HG02642 (cell line): ENCODE measurements around the gene MRPL16.
"Not testable (repeated sequence)": the region's sequence is repeated elsewhere in the genome, so short reads cannot be mapped to it uniquely, and the experiment has no call there.

Source experiments
- ATAC-seq: cut with Tn5 transposase; IDR thresholded peaks from one replicate; pipeline ENCODE4 v1.9.1; 2021; ENCODE audit warnings: mild to moderate bottlenecking; ENCODE audit not compliant: unreplicated experiment, poor library complexity

Gene MRPL16

DNA sequence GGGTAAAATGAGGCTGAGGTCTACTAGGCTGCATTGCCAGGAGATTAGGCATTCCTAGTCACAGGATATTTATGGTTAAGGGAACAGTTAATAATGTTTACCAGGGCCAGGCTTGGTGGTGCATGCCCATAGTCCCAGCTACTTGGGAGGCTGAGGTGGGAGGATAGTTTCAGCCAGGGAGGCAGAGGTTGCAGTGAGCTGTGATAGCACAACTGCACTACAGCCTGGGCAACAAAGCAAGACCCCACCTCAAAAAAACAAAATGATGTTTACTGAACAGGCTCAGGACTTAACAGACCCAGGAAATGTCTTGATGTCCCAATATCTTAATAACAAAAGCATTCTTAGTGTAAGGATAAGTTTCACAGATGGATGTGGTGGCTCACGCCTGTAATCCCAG, 2.8 kb upstream of the MRPL16 start:
- ATAC-seq: no peak

DNA sequence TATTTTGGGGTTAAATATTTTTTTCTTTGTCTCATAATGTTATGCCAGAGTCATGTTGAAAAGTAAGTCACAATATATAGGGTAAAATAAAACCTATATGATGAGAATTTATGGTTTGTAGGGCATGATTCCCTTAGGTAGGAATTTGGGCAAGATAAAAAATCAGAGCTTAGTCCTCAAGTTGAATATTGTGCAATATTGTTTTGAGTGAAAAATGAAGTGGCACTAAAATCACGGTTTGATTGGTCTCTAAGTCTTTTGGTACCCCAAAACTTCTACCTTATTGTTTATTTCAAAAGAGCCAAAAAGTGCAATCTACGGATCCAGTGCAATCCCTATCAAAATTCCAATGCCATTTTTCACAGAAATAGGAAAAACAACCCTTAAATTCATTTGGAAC, 1.6 kb upstream of the MRPL16 start:
- no peak for ATAC-seq

DNA sequence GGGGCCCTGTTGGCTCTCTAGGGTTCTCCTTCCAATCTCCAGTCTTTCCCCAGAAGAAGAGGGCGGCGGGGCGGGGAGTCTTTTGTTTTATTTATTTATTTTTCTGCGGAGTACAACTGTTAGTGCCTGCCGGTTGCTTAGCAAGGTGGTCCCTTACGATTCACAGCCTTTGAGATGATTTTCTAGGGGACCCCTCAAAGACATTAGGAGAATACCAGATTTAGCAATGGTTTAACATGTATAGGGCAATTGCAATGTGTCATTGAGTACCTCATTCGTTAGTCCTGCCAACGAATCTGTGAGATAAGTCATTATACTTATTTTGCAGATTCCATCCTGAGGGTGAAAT, 307 bp upstream of the MRPL16 start:
- ATAC-seq: no peak

DNA sequence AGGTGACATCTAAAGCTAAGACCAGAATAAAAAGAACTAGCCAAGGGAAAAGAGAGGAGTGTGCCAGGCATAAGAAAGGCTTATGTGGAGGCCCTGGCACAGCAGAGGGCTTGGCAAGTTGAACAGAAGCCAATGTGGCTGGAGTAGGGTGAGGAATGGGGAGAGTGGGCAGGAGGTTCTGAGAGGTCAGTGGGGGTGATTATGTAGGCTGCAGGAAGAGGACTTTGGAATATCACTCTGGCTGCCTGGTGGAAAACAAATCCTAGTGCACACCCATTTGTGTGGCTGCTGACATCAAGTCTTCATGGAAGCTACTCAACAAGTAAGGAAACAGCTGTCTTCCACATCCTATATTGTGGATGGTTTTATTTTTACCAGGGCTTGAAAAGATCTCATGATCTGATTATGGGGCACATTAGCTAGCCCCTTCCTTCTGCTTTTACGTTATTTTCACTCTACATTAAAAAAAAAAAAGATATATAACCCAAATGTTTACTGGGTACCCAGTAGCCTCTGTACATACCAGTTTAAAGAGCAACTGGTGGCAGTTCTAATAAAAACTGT, 3.4 kb downstream of the MRPL16 start:
- ATAC-seq: no peak

DNA sequence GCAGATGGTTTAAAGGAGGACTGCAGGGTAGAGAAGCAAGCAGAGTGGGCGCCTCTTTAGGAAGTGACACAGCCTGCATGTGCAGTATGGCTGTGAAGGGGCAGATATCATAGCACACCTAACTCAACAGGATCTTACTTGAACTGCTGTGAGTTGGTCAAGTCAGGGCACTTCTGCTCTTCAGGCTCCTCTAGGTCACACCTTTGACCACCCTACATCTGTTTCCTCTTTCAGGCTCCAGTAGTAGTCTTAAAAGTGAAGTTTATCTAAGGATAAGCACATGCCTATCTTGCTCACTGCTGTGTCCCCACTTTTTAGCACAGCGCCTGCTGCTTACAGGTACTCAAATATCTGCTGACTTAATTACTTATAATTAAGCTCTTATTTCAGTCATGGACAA, 6.5 kb downstream of the MRPL16 start:
- no peak for ATAC-seq

DNA sequence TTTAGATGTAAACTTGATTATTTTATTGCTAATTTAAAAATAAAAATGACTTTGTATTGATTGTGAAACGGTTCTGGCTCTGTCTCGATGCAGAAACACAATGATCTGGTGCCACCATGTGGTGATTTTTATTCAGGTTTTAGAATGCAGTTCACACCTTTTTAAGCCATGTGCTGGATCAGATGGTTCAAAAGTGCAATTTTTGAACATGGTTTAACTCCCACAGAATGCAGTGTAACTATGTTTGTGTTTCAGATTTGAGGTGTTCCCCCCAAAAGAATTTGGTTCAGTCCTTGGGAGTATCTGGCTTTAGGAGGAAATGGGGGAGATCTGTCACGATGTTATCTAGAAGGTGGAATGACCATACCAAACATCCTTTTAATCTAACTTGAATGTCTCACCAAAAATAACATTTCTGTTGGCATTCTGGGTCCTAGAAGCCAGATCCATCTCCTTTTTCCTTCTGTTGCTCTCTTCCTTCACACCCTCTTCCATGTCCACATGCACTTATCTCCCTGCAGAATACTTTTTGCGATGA, 7.9 kb downstream of the MRPL16 start:
- ATAC-seq: no peak

DNA sequence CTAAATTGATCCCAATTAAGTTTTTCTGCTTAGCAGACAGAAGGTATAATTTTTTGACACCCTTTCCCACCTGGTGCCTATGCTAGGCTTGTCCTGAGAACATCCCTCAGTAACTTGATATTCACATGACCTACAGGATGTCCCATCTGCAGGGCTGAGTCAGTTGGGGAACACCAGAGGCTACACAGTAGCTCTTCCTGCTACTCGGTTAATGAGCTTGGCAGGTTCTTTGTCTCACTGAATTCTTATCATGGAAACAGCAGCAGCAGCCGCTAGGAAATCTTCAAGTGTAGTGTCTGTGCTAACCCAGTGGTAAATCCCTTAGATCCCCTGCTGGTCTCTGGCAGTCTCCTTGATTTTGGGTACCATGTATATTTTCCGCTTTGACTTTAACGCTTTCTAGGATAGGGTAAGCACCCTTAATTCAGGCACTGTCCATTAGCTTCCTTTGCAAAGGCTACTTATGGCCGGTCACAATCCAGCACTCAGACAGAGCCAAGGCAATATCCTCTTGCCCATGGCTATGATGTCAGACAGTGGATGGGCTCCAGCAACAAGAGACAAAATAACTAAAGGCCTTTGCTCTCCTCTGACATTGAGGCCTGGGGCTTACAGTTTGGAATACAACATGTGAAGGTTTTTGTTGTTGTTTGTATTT, 8.5 kb downstream of the MRPL16 start:
- no peak for ATAC-seq

DNA sequence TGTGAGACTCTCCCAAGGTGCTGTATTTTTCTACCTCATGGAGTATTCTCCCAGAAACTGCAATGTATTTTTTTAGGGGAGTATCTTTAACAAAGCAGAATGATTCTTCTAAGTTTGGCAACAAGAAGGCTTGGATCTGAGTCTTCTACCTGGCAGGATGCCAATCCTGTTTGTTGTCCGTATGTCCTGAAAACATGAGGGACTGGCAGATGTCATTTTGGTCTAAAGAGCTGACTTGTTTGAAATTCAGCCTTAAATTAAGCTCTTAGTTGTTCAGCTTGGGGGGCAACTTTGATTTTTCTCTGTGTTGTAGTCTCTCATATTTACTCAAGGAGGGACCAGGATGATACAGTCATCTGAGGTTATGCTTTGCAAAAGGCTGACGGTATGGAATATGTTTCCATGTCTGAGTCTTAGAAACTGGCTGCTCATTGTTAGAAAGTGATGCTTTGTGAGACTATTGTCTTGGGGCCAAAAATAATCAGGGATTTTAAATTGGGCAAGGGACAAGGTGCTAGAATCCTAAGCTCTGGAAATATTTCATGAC, 9.3 kb downstream of the MRPL16 start:
- ATAC-seq: no peak

DNA sequence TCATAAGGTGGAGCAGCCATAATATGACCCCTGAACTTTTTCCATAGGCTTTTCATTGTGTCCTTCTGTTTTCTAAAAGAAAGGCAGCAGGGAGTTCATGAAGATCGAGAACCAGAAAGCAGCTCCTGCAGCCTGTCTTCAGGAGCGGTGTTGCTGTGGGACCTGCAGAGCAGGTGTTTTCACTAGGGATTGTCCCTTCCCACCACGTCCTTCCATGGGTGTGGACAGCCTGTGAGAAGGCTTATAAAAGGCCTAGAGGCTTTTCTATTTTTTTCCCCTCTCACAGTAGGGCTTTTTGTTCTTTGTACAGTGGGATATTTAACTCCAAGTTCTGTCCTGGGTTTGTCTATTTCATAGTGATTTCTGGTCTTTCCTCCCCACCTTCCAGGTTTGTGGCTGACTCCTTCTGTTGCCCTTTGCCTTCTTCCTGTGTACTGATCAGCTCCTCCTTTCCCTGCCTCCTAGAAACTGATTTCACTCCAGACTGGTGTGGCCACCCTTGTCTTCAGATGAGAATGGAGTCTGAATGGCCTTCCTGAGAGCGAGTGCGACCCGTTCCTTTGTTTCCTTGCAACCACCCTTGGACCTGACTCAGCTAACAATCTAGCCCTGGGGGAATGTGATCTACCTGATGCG, 10.1 kb downstream of the MRPL16 start:
- ATAC-seq: no peak

DNA sequence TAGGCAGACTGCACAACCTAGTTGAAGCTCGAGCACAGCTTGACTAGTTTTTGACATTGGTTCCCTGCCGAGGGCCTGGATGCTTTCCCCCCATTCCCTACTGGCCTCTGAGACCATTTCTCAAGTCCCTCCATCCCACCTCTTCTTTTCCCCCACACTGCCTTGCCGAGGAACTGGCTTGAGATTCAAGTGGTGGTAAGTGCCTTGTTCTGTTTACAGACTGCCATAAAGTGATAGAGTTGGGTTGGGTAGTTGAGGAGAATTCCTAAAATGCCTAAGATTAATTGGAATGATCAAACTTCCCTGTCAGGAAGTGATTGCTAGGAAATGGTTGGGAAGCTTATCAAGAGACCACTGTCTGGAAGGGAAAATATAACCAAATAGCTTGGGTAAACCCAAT, 16.2 kb downstream of the MRPL16 start:
- ATAC-seq: no peak

DNA sequence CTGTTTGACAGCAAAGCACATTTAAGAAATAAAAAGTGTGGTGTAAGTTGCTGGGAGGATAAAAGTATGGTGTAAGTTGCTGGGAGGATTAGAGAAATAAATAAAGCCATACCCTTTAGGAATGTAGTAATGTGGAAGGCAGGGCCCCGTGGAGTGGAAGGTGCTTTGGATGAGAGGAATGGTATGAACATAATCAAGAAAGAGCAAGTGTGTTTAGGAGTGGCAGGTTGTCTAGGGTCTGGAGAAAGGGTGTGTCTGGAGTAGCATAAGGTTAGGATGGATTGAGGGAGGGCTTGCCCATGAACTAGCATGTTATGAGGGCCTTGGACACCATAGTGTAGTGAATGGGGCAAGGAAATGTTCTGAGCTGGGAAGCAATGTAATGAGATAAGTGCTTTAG, 18.1 kb downstream of the MRPL16 start:
- ATAC-seq: no peak

DNA sequence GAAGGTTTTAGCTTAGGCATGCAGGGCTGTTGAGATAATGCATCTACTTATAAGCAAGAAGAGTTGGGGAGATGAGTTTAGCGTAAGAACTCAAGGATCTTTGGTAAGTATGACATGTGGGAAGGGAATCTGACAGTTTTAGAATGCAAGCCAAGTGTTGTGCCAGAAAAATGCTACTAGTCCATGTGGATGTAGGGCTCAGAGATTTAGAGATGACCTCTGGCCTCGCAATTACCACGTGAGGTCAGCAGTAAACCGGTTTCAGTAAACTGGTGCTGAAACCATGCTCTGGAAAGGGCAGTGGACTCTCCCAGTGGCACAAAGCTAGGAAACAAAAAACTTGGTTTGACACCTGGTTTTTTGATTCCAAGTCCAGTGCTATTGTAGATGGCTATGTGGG, 18.9 kb downstream of the MRPL16 start:
- ATAC-seq: no peak

DNA sequence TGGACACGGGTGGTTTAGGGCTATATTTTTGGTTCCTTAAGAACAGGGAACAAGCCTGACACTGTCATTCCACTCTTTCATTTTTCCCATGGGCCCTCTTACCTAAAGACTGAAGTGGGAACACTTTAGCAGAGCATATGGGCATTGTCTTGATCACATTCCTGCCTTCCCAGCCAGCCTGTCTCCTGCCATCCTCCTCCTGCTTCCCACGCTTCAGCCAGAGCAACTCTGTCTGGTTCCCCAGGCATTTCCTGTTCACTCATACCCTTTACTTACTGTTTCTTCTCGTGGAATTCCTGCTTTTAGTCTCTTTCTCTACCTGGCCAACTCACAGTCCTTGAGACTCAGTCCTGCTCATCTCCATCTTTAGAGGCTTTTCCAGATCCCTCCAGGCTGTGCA, 22.8 kb downstream of the MRPL16 start:
- ATAC-seq: no peak

DNA sequence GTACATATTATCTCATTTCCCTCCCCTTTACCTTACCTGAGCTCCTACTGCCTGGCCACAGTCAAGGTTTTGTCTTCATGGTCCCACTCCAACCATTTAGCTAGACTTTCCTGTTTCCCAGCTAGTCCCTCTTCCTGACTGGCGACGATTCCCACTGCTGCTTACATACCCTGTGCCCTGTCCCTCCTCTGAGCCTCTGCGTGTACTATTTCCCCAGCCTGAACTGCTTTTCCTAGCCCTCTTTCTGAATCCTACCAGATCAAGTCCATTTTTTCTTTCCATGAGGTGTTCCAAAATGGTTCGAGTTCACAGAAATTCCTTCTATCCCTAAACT, 23.4 kb downstream of the MRPL16 start:
- no peak for ATAC-seq

DNA sequence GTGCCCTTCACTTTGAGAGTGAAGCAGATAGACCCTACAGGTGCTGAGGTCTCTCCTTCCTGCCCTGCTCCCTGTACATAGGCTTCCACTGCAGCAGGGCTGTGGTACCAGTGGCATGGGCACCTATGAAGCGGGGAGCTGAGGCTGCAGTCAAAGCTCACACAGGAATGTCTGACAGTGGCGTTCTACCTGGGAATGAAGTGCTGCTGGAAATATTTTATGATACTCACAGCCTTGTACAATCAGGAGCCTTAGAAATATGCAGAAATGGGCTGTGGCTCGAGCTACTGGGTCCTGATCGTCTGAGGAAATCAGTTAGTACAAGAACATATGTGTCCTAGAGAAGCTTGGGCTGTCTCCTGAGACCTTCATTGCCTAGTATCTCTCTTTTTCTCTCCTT, 24.8 kb downstream of the MRPL16 start:
- ATAC-seq: no peak

DNA sequence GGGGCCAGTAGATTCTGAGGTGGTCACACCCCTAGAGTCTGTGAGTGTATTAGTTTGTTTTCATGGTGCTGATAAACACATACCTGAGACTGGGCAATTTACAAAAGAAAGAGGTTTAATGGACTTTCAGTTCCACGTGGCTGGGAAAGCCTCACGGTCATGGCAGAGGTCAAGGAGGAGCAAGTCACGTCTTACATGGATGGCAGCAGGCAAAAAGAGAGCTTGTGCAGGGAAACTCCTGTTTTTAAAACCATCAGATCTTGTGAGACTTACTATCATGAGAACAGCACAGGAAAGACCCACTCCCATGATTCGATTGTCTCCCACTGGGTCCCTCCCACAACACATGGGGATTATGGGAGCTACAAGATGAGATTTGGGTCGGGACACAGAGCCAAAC, 26.1 kb downstream of the MRPL16 start:
- not testable (repeated sequence) for ATAC-seq

DNA sequence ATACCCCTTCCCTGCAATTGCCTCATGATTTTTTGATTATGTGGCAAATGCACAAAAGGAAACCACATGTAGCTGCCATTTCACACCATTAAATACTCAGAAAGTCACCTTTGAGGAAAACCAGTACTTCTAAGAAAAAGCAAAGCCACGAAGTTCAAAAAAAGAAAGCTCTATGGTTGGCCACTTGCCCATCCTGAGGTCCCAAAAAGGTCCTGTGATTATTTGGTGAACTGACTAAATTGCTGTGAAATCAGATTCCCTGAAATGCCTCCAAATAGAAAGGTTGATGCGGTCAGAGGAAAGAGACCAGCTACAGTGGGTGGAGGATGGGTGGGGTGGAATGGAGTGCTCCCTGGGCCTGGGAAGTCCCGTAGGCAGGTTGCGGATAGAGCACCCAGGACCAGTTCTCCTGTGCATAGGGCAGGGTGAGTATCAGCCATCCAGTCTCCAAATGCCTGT, 26.9 kb downstream of the MRPL16 start:
- ATAC-seq: no peak

DNA sequence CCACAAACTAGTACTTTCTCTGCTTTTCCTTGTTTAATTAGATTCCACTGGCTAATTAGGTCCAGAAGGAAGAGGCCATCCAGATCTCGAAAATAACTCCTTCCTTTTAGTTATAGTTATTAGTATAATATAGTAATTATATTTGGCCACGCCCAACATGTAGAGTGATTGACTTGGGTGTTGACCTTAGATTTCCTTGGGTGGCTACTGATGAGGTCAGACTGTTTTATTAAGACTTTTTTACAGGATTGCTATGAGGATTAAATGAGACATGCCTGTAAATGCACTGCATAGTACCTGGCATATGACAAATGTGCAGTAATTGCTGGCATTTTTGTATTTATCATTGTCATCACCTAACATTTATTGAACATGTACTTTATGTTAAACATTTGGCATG, 28.5 kb downstream of the MRPL16 start:
- no peak for ATAC-seq

DNA sequence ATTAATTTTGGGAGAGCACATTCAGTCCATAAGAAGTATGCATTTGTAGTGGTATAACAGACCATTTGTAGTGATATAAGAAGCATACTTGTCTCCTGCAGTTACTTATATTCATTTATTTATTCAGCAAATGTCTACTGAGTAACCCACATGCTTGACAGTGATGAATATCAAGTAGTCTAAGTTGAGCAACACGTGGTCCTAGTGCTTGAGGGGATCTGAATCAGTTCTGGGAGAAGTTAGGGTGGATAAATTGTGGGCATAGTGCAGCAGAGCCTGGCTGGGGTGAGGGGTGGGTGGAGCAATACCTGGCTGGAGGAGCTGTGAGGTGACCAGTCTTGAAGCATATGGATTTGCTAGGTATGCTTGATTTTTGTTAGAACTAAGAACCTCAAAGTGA, 31.1 kb downstream of the MRPL16 start:
- no peak for ATAC-seq

DNA sequence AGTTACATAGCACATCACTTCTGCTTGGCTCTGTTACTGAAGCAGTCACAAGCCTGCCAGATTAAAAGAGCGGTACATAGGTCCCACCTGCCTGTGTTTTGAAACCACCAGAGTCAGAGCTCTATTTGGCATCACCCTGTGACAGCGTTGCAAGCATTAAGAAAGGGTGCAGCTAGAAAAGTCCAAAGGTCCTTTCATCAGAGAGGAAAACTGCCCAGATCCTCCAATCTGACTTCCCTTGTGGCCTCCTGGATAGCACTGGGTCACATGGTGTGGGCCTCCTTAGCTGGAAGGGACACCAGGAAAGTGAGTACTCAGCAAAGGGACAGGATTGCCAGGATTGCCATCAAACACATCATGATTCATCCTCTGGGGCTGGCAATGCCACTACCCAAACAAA, 32.5 kb downstream of the MRPL16 start:
- ATAC-seq: no peak

DNA sequence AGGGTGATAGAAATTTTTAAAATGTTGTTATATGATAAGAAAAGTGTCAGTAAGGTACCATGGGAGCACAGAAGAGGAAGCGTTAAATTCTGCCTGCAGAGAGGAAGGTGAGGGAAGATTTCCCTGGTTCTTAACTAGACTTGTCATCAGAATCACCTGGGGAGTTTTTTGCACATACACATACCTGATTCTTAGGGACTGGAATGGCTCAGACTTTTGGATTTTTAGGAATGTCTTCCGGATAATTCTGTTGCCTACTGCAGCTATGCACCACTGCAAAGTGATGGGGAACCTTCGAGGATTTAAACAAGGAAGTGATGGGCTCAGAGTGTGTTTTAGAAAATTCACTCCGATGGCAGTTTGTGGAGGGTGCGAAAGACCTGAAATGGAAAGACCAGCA, 33.5 kb downstream of the MRPL16 start:
- no peak for ATAC-seq
